HG02678 (cell line): ENCODE measurements around the gene ZNF710.
"Not testable (repeated sequence)": the region's sequence is repeated elsewhere in the genome, so short reads cannot be mapped to it uniquely, and the experiment has no call there.

Source experiments
- ATAC-seq: cut with Tn5 transposase; IDR thresholded peaks from one replicate; pipeline ENCODE4 v1.9.1; 2021; ENCODE audit warnings: mild to moderate bottlenecking, moderate library complexity; ENCODE audit not compliant: unreplicated experiment

Gene ZNF710

GRCh38 chr15:90058775-90059174, 57.7 kb downstream of the ZNF710 start:
- no peak for ATAC-seq

GRCh38 chr15:90059208-90059985, 58.3 kb downstream of the ZNF710 start:
- peak; percentile 82 for ATAC-seq

- ATAC-seq = no peak
Measured at GRCh38 chr15:90060797-90061196, 59.7 kb downstream of the ZNF710 start.

GRCh38 chr15:90062023-90062442, 60.9 kb downstream of the ZNF710 start:
- ATAC-seq = no peak

GRCh38 chr15:90062462-90062932, 61.4 kb downstream of the ZNF710 start:
- no peak for ATAC-seq

DNA sequence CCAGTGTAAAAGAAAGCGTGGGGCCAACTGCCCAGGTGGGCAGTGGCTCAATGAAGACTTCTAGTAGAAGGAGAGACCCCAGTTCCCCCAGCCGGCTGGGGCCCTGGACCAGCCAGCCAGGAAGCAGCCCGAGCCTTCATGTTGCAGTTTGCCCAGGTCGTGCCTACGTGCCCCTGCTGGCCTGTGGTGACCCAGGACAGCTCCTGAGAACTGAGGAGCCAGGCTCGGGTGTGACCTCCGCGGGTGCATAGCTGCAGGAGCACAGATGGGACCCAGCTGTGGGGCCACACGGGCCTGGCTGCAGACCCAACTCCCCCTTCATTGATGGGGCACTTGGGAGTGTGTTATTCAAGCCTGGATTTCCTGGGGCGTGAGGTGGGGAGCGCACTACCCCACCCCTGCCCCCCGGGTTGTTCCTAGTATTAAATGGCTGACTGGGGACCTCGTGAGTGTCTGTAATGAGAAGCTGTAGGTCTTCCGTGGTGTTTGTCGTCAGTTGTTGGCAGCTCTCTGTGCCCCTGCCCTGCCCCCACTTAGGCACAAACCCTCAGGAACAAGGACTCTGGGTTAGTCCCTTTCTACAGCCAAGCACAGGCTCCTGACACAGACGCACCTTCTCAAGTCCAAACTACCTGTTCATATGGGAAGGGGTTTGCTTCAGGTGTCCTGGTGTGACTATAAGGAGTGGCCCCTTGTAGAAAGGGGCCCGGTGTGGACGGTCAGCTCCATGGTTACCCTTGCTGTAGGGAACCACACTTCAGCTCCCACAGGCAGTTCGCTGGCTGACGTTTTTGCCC, 62.0 kb downstream of the ZNF710 start:
- no peak for ATAC-seq

GRCh38 chr15:90063770-90064247, 62.7 kb downstream of the ZNF710 start:
- no peak for ATAC-seq

GRCh38 chr15:90064911-90065681, 64.0 kb downstream of the ZNF710 start:
- no peak for ATAC-seq

GRCh38 chr15:90065682-90066049, 64.5 kb downstream of the ZNF710 start:
- ATAC-seq = no peak

DNA sequence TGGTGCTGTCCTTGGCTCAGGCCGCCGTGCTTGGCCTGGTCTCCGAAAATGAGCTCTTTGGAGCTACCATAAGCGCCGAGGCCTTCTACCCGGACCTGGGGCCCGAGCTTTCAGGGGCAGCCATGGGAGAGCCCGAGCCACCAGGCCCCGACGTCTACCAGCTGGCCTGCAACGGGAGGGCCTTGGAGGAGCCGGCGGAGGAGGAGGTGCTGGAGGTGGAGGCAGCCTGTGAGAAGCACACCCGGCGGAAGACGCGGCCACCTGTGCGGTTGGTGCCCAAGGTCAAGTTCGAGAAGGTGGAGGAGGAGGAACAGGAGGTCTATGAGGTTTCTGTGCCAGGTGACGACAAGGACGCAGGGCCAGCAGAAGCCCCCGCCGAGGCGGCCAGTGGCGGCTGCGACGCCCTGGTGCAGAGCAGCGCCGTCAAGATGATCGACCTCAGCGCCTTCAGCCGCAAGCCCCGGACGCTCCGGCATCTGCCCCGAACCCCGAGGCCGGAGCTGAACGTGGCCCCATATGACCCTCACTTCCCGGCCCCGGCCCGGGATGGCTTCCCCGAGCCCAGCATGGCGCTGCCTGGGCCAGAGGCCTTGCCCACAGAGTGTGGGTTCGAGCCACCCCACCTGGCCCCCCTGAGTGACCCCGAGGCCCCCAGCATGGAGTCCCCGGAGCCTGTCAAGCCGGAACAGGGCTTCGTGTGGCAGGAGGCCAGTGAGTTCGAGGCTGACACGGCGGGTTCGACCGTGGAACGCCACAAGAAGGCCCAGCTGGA, 66.2 kb downstream of the ZNF710 start:
- ATAC-seq = no peak

DNA sequence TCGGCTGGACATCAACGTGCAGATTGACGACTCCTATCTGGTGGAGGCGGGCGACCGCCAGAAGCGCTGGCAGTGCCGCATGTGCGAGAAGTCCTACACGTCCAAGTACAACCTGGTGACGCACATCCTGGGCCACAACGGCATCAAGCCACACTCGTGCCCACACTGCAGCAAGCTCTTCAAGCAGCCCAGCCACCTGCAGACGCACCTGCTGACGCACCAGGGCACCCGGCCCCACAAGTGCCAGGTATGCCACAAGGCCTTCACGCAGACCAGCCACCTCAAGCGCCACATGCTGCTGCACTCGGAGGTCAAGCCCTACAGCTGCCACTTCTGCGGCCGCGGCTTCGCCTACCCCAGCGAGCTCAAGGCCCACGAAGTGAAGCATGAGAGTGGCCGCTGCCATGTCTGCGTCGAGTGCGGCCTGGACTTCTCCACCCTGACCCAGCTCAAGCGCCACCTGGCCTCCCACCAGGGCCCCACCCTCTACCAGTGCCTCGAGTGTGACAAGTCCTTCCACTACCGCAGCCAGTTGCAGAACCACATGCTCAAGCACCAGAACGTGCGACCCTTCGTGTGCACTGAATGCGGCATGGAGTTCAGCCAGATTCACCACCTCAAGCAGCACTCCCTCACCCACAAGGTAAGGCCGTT, 67.0 kb downstream of the ZNF710 start:
- ATAC-seq = no peak

- not testable (repeated sequence) for ATAC-seq
Measured at GRCh38 chr15:90070623-90071022, 69.5 kb downstream of the ZNF710 start.

- ATAC-seq = no peak
Measured at GRCh38 chr15:90071220-90071807, 70.2 kb downstream of the ZNF710 start.

- no peak for ATAC-seq
Measured at GRCh38 chr15:90072978-90073640, 72.0 kb downstream of the ZNF710 start.

DNA sequence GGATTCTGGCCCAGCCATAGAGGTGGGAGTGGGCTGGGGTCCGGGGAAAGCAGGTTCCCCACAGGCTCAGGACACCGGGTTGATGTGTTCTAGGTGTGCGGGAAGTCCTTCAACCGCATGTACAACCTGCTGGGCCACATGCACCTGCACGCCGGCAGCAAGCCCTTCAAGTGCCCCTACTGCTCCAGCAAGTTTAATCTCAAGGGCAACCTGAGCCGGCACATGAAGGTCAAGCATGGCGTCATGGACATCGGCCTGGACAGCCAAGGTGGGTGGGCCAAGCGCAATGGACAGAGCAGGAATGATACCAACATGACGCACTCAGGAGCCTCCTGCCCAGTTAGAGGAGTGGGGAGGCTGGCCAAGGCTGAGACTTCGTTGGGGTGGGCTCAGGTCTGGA, 72.9 kb downstream of the ZNF710 start:
- ATAC-seq = no peak

GRCh38 chr15:90074916-90075315, 73.8 kb downstream of the ZNF710 start:
- ATAC-seq = no peak

DNA sequence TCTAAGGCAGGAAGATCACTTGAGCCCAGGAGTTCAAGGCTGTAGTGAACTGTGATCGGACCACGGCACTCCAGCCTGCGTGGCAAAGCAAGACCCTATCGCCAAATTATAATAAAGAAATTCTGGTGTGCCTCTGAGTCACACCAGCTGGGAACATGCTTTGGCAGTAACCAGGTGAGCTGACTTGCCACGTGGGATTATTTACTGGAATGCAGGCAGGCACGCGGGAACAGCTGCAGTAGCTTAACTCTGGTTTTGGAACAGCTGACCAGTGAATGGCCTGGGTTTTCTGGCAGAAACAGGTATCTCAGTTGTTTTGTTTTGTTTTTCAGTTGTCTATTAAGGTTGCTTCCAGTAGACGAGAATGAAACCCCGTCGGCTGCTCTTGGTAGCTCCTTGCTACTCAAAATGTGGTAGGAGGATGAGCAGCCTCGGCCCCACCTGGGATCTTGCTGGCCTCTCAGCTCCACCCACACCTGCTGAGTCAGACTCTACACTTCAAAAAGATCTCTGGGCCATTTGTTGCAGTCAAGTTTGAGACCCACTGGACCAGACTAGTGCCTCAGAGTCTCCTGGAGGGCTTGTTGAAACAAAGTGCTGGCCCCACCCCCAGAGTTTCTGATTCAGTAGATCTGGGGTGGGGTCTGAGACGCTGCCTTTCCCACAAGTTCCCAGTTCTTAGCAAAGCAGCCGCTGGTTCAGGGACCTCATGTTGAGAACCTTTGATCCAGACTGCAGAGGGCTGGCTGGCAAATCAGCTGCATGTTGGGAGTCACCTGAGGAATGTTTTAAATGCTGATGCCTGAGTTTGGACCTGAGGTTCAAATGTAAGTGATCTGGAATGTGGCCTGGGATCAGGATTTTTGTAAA, 74.5 kb downstream of the ZNF710 start:
- no peak for ATAC-seq

- no peak for ATAC-seq
Measured at GRCh38 chr15:90076716-90077115, 75.6 kb downstream of the ZNF710 start.
